HepG2 (cell line): ENCODE data around the gene NRL. TPM values are rescaled to one million over a fixed set of nuclear protein-coding genes. Genes with fewer than 3 reads are reported as not detected.

Experiments used
- CBX5 ChIP-seq: sonication (generic); formaldehyde crosslinking; IDR thresholded peaks from 2 replicates; pipeline ENCODE4 v1.4.0; 2020; ENCODE audit warnings: missing genetic modification reagents, borderline replicate concordance
- FOSL2 ChIP-seq: sonication (generic); formaldehyde crosslinking; IDR thresholded peaks from 2 replicates; pipeline ENCODE4 v1.4.0; 2020; ENCODE audit warnings: missing genetic modification reagents
- JARID2 ChIP-seq: sonication (generic); formaldehyde crosslinking; IDR thresholded peaks from 2 replicates; pipeline ENCODE4 v1.8.1; 2023; ENCODE audit warnings: missing genetic modification reagents, inconsistent platforms; ENCODE audit not compliant: insufficient replicate concordance
- MLLT10 ChIP-seq: sonication (generic); formaldehyde crosslinking; IDR thresholded peaks from 2 replicates; pipeline ENCODE4 v1.4.0; 2020; ENCODE audit warnings: missing genetic modification reagents
- NFKB2 ChIP-seq: sonication (generic); formaldehyde crosslinking; IDR thresholded peaks from 2 replicates; pipeline ENCODE4 v1.4.0; 2020; ENCODE audit warnings: missing genetic modification reagents, borderline replicate concordance
- NKX3-1 ChIP-seq: sonication (generic); formaldehyde crosslinking; IDR thresholded peaks from 2 replicates; pipeline ENCODE4 v1.5.0; 2020; ENCODE audit warnings: missing genetic modification reagents
- PHF5A ChIP-seq: IDR thresholded peaks from one replicate; pipeline ENCODE4 v1.6.1; 2018; ENCODE audit warnings: low read depth, missing genetic modification reagents; ENCODE audit not compliant: unreplicated experiment
- SMC3 ChIP-seq: IDR thresholded peaks from 2 replicates; pipeline ENCODE4 v1.6.1; 2011; ENCODE audit warnings: low read length, improper control_type of control experiment
- SRSF1 ChIP-seq: fragments of 200-400 bp; formaldehyde crosslinking; optimal IDR thresholded peaks from 2 replicates; pipeline ENCODE3; 2017; ENCODE audit warnings: mild to moderate bottlenecking, low read depth, low read length, moderate library complexity
- U2AF2 ChIP-seq: fragments of 200-400 bp; formaldehyde crosslinking; IDR thresholded peaks from 2 replicates; pipeline ENCODE4 v1.6.1; 2017; ENCODE audit warnings: low read depth, mild to moderate bottlenecking, low read length
- ZNF235 ChIP-seq: sonication (generic); formaldehyde crosslinking; IDR thresholded peaks from 2 replicates; pipeline ENCODE4 v1.8.1; 2023; ENCODE audit warnings: mild to moderate bottlenecking, missing genetic modification reagents, borderline replicate concordance
- ZNF557 ChIP-seq: sonication (generic); formaldehyde crosslinking; IDR thresholded peaks from 2 replicates; pipeline ENCODE4 v1.4.0; 2020; ENCODE audit warnings: missing genetic modification reagents
- ZNF605 ChIP-seq: sonication (generic); formaldehyde crosslinking; IDR thresholded peaks from 2 replicates; pipeline ENCODE4 v1.8.0; 2022; ENCODE audit warnings: mild to moderate bottlenecking, missing genetic modification reagents
- ZNF660 ChIP-seq: sonication (generic); formaldehyde crosslinking; IDR thresholded peaks from 2 replicates; pipeline ENCODE4 v1.5.1; 2020; ENCODE audit warnings: mild to moderate bottlenecking, low read depth, missing genetic modification reagents, borderline replicate concordance
- polyA plus RNA-seq, 8 experiments: library from polyadenylated mRNA; depleted of rRNA in 3 of 8; stranded (reverse) in 7 of 8; unstranded in 1 of 8; fragments of >200 nt; fragmentation: Illumina TruSeq in 4 of 8; extraction: Trizol in 4 of 8; gene quantifications; 2 replicates each; pipeline versions ENCODE4 v1.2.1 to v1.2.3, GENCODE V29; 2011 to 2016; ENCODE audit warnings: low read depth in 4 of 8, missing spikeins in 1 of 8, mixed read lengths in 1 of 8; ENCODE audit not compliant: insufficient read depth in 1 of 8
- total RNA-seq, 5 experiments: library from RNA; depleted of rRNA; stranded (reverse); fragments of >200 nt; fragmentation: Illumina TruSeq; extraction: Trizol; gene quantifications; 2 replicates each; pipeline ENCODE4 v1.2.3, GENCODE V29; 2016; ENCODE audit warnings: low read depth in 1 of 5
- TF ChIP-seq, protein P1 (sequence below): sonication (generic); formaldehyde crosslinking; IDR thresholded peaks from 2 replicates; pipeline ENCODE4 v1.4.0; 2020; ENCODE audit warnings: missing genetic modification reagents, low read depth, mild to moderate bottlenecking, borderline replicate concordance
- TF ChIP-seq, protein P2 (sequence below): sonication (generic); formaldehyde crosslinking; IDR thresholded peaks from 2 replicates; pipeline ENCODE4 v1.4.0; 2020; ENCODE audit warnings: missing genetic modification reagents, borderline replicate concordance
- TF ChIP-seq, protein P3 (sequence below): IDR thresholded peaks from 2 replicates; pipeline ENCODE4 v1.6.1; 2016; ENCODE audit warnings: missing compliant biosample characterization, missing genetic modification reagents, borderline replicate concordance
- TF ChIP-seq, protein P4 (sequence below): IDR thresholded peaks from 2 replicates; pipeline ENCODE4 v1.6.1; 2016; ENCODE audit warnings: low read depth, borderline replicate concordance
- TF ChIP-seq, protein P5 (sequence below): sonication (generic); IDR thresholded peaks from 2 replicates; pipeline ENCODE4 v1.6.1; 2016; ENCODE audit warnings: low read depth, borderline replicate concordance
- TF ChIP-seq, protein P6 (sequence below): sonication (generic); formaldehyde crosslinking; IDR thresholded peaks from 2 replicates; pipeline ENCODE4 v1.5.0; 2020; ENCODE audit warnings: missing genetic modification reagents

NRL gene
- total and polyA plus RNA-seq, 2 of the 13 experiments (the other 11 are each of a cell fraction or from before 2014, with no cell fraction given), result 2.5 to 4.7 TPM

DNA sequence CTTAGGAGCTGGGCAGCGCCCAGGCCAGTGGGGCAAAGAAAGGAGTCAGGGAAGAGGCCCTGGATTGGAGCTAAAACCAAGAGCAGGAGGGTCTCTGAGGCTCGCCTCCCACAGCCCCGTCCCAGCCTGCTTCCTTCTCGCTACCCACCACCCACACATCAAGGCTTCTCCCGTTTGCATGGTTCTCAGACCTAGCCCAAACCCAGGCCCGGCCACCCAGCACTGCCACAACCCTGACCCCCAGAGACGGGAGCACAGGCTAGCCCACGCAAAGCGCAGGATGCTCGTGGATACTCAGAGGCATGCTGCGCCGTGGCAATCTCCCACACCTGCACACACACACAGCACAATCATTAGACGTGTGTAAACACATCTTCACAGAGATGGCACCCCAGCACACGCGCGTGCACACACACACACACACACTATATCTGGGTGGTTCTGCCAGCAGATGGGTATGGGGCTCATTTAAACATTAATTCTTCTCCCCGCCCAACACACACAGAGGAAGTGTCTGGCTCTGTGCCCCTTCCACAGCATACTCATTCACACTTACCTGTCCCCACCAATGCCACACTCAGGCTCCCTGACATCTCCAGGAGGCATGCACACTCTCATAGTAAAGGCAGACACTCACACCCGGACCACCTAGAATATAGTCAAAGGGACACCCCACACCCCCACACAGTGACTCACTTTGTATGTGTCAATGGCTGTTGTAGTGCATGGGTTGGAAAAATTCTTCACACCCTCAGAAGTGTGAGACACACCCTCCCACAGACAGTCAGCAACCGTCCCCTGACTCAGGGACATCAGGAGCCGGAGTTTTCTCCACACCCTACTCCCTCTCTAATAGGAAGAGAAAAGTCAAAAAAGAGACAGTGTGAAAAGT lies 61.8 kb downstream of the NRL start (continued):
- TF ChIP-seq, protein P1, sequence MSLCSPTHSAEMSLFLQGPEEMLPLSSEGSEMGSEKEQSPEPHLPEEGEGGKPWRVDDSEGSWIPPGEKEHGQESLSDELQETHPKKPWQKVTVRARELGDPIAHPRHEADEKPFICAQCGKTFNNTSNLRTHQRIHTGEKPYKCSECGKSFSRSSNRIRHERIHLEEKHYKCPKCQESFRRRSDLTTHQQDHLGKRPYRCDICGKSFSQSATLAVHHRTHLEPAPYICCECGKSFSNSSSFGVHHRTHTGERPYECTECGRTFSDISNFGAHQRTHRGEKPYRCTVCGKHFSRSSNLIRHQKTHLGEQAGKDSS, result 0 out of 2 replicates have a peak, but pooled peaks have one; percentile 30
- TF ChIP-seq NKX3-1 (CRISPR knock-in tag), result no peak
- TF ChIP-seq CBX5 (CRISPR knock-in tag), result no peak
- no peak for TF ChIP-seq PHF5A
- 0 out of 2 replicates have a peak, but pooled peaks have one; percentile 24 for TF ChIP-seq FOSL2 (CRISPR knock-in tag)
- no peak for TF ChIP-seq MLLT10 (CRISPR knock-in tag)
- TF ChIP-seq ZNF235 (CRISPR knock-in tag), result no peak
- TF ChIP-seq SMC3, result no peak
- TF ChIP-seq ZNF660 (CRISPR knock-in tag), result 0 out of 2 replicates have a peak, but pooled peaks have one; percentile 10
- peak; percentile 81; the same call in 1 of the 2 replicates for TF ChIP-seq ZNF605 (CRISPR knock-in tag)
- TF ChIP-seq ZNF557 (CRISPR knock-in tag), result no peak
- TF ChIP-seq NFKB2 (CRISPR knock-in tag), result no peak
- TF ChIP-seq JARID2 (CRISPR knock-in tag), result no peak
- no peak for TF ChIP-seq U2AF2
- TF ChIP-seq, protein P2, sequence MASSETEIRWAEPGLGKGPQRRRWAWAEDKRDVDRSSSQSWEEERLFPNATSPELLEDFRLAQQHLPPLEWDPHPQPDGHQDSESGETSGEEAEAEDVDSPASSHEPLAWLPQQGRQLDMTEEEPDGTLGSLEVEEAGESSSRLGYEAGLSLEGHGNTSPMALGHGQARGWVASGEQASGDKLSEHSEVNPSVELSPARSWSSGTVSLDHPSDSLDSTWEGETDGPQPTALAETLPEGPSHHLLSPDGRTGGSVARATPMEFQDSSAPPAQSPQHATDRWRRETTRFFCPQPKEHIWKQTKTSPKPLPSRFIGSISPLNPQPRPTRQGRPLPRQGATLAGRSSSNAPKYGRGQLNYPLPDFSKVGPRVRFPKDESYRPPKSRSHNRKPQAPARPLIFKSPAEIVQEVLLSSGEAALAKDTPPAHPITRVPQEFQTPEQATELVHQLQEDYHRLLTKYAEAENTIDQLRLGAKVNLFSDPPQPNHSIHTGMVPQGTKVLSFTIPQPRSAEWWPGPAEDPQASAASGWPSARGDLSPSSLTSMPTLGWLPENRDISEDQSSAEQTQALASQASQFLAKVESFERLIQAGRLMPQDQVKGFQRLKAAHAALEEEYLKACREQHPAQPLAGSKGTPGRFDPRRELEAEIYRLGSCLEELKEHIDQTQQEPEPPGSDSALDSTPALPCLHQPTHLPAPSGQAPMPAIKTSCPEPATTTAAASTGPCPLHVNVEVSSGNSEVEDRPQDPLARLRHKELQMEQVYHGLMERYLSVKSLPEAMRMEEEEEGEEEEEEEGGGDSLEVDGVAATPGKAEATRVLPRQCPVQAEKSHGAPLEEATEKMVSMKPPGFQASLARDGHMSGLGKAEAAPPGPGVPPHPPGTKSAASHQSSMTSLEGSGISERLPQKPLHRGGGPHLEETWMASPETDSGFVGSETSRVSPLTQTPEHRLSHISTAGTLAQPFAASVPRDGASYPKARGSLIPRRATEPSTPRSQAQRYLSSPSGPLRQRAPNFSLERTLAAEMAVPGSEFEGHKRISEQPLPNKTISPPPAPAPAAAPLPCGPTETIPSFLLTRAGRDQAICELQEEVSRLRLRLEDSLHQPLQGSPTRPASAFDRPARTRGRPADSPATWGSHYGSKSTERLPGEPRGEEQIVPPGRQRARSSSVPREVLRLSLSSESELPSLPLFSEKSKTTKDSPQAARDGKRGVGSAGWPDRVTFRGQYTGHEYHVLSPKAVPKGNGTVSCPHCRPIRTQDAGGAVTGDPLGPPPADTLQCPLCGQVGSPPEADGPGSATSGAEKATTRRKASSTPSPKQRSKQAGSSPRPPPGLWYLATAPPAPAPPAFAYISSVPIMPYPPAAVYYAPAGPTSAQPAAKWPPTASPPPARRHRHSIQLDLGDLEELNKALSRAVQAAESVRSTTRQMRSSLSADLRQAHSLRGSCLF (CRISPR knock-in tag), result no peak
- TF ChIP-seq, protein P3, sequence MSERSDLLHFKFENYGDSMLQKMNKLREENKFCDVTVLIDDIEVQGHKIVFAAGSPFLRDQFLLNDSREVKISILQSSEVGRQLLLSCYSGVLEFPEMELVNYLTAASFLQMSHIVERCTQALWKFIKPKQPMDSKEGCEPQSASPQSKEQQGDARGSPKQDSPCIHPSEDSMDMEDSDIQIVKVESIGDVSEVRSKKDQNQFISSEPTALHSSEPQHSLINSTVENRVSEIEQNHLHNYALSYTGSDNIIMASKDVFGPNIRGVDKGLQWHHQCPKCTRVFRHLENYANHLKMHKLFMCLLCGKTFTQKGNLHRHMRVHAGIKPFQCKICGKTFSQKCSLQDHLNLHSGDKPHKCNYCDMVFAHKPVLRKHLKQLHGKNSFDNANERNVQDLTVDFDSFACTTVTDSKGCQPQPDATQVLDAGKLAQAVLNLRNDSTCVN, result no peak
- TF ChIP-seq, protein P4, sequence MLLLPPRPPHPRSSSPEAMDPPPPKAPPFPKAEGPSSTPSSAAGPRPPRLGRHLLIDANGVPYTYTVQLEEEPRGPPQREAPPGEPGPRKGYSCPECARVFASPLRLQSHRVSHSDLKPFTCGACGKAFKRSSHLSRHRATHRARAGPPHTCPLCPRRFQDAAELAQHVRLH (CRISPR knock-in tag), result no peak
- TF ChIP-seq SRSF1, result no peak
- TF ChIP-seq, protein P5, sequence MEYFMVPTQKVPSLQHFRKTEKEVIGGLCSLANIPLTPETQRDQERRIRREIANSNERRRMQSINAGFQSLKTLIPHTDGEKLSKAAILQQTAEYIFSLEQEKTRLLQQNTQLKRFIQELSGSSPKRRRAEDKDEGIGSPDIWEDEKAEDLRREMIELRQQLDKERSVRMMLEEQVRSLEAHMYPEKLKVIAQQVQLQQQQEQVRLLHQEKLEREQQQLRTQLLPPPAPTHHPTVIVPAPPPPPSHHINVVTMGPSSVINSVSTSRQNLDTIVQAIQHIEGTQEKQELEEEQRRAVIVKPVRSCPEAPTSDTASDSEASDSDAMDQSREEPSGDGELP, result no peak
- TF ChIP-seq, protein P6, sequence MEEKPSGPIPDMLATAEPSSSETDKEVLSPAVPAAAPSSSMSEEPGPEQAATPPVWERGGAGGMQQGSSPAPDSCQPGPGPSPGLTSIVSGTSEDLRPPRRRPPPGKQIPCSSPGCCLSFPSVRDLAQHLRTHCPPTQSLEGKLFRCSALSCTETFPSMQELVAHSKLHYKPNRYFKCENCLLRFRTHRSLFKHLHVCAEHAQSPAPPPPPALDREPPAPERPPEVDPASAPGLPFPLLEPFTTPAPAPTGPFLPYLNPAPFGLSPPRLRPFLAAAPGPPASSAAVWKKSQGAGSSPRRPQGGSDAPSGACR (CRISPR knock-in tag), result no peak; the same call in 1 of the 2 replicates
